Measurements from ENCODE around the gene RNU6-7.

Gene RNU6-7

DNA sequence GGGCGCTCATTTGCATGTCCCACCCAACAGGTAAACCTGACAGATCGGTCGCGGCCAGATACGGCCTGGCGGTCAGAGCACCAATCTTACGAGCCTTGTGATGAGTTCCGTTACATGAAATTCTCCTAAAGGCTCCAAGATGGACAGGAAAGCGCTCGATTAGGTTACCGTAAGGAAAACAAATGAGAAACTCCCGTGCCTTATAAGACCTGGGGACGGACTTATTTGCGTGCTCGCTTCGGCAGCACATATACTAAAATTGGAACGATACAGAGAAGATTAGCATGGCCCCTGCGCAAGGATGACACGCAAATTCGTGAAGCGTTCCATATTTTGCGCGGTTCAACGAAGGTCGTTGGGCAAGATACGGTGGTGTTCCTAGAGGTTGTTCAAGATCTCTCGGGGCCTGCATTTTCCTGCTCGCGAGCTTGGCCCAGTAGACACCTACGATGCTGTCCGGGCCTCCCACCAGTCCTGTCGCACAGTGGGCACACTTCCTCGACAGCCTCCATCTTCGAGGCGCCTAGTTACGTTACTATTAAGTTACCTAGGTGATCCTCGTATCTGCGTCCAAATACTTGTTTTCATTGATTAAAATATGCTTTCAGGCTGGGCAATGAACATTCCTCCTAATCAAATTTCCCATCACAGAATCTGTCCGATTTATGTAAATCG lies at the start of gene RNU6-7:
TSS of gene RNU6-7 (plus strand) at position 230 of the 675 bp plus-strand sequence.
- DNase-seq (ENCODE audit: low read depth, low spot score), result peak; percentile 10

DNA sequence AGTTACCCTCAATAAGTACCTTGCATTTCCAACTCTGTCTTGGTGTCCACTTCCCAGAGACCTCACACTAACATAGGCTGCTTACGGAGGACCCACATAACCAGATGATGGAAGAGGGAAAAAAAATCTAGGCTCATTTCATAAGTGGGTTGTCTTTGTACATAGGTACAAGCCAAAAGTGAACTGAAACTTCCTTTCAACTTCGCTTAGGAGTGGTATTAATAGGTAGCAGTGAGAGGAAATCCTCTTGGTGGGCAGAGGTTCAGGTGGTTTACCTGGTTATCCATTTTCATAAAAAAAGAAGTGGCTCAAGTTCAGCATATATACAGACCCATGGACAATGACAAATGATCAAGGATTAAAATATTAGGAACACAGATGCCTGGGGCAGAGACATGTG lies 35.8 kb upstream of the RNU6-7 start:
- no peak for DNase-seq (ENCODE audit: low read depth, low spot score)

GRCh38 chr14:32166924-32167323 lies 34.9 kb upstream of the RNU6-7 start:
- DNase-seq (ENCODE audit: low read depth, low spot score), result no peak

DNA sequence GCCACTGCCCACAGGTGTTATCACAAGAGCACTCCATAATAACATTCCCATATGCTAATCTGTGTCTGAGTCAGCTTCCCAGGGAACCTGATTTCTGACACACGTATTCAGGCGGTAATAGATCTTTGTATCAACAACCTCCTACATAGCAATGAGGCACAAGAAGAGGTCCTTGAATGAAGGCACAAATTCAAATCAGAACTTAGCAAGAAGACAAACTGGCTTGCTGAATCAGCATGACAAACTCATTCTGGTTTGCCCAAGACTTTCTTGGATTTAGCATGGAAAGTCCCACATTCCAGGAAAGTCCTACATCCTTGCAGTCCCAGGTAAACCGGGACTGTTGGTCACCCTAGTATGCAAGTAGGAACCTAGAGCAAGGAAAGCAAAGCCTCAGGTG lies 33.9 kb upstream of the RNU6-7 start:
- DNase-seq (ENCODE audit: low read depth, low spot score), result no peak

- DNase-seq (ENCODE audit: low read depth, low spot score), result no peak
Measured at GRCh38 chr14:32169191-32169590, 32.7 kb upstream of the RNU6-7 start.

- DNase-seq (ENCODE audit: low read depth, low spot score), result no peak
Measured at GRCh38 chr14:32171469-32171868, 30.4 kb upstream of the RNU6-7 start.

DNA sequence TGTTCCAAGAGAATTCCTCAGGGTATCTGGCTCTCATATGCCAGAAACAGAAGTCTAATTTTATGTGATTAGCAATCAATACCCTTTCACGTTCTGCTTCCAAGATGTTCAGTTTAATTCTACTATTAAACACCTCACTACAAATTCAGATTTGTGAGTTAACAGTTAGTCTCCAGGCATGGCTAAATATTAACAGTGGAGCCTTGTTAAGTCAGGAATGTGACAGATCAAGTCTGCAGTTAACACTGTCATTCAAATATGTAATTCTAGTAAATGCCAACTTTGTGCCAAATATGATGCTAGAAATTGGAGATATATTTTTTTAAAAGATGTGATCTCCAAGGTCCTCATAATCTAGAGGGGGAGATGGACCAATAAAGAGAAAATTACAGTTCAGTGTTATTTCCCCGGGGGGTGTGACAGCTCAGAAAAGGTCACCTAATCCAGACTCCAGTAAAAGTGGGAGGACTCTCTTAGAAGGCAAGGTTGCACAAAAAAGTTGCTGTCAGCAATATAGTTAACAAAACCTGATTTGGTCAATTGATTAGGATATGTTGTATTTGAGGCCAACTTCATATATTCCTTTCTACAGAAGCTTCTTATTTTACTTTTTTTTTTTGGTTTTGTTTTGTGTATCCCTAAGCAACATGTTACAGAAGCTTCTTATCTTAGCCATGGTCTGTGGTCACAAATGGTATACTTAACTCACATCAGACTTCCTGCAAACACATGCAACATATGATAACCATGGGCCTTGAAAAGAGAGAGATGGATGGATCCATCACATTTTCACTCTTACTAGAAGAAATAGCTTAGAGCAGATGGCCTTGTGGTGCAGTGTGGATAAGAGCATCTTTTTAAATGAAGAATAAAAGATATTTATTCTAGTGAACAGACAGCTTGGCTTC lies 18.4 kb upstream of the RNU6-7 start:
- DNase-seq (ENCODE audit: low read depth, low spot score), result no peak

DNA sequence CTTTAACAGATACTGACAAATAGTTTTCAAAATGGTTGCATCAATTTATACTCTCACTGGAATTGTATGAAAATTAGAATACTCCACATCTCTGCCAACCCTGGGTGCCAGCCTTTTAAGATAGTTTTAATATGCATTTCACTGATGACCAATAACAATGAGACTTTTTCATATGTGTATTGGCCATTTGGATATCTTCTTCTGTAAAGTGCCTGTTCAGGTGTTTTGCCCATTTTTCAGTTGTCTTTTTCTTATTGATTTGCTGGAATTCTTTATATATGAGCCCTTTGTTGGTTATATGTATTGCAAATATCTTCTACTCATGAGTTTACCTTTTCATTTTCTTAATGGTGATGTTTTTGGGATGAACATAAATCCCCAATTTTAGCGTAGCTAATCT lies 16.7 kb upstream of the RNU6-7 start:
- no peak for DNase-seq (ENCODE audit: low read depth, low spot score)

DNA sequence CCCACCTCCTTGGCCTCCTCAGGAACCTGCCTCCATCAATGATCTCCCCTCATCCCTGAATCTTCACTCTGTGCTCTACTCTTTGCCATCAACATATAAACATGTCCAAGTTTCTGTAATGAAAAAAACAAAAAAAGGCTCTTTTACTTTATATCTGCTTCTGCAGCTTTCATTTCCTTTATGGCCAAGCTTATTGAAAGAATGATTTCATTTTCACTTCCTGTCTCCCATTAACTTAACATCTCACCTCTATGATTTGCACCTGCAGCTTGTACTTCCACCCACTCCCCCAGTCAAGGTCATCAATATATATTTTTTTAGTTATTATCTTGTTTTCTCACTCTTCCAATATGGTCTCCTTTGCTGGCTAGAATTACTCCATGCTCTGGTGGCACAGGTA lies 15.6 kb upstream of the RNU6-7 start:
- DNase-seq (ENCODE audit: low read depth, low spot score), result no peak

DNA sequence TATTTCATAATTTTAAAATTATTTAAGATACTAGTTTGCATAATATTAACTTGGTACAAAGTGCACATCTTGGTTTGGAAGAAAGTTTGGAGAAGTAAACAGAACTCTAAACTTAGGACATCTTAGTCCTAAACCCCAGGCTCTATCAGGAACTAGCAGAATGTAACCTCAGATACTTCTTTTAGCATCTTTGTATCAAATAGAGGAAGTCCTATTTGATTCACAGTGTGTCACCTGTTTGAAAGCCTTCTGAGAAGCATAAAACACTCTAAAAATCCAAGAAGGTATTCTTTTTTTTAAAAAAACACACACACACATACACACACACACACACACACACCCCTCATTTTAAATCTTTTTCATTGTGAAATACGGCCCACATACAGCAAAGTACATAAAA lies 12.0 kb upstream of the RNU6-7 start:
- DNase-seq (ENCODE audit: low read depth, low spot score), result no peak

DNA sequence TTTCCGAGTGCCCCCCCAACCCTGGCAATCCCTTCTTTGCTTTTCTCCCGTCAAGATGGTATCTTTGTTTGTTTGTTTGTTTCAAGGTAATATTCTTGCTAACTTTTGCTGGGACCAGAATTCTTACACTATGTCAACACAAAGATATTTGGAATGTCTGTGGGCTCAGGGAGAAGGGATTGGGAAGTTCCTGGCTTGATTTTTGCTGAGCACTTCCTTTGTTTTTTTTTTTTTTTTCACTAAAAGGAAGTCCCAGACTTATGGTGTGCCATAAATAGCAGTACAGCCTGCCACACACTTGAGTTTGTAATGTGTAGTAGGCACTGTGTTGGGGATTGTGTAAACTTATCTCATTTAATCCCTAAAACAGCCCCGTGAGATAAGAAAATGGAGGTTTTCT lies 11.2 kb upstream of the RNU6-7 start:
- DNase-seq (ENCODE audit: low read depth, low spot score), result no peak

GRCh38 chr14:32192712-32193373 lies 9.0 kb upstream of the RNU6-7 start:
- DNase-seq (ENCODE audit: low read depth, low spot score), result no peak

DNA sequence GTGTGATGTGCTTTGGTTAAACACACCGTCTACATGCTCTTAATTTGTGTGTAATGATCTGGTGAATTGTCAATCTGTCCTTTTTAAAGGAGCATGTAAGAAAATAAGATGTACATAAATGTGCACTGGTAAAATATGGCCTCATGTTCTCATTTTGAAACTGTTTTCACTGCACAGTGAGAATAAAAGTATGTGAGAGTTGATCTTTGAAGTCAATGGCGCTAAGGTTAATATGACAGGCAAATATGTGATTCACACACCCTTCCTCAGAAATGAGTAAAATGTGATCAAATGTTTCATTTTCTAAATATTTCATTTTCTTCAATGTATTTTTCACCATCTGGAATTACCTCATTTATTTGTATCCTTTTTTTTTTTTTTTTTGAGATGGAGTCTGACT lies 8.3 kb upstream of the RNU6-7 start:
- no peak for DNase-seq (ENCODE audit: low read depth, low spot score)

DNA sequence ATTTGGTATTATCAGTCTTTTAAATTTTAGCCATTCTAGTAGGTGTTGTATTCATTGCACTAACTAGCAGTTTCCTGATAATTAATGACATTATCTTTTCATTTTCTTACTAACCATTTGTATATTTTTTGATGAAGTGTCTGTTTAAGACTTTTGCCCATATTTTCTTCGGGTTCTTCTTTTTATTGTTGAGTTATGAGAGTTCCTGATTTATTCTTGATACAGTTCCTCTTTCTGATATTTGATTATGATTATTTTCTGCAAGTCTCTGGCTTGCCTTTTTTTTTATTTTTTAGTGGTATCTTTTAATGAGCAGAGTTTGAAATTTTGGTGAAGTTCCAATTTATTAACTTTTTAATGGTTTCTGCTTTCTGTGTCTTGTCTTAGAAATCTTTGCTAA lies 6.2 kb upstream of the RNU6-7 start:
- DNase-seq (ENCODE audit: low read depth, low spot score), result no peak

DNA sequence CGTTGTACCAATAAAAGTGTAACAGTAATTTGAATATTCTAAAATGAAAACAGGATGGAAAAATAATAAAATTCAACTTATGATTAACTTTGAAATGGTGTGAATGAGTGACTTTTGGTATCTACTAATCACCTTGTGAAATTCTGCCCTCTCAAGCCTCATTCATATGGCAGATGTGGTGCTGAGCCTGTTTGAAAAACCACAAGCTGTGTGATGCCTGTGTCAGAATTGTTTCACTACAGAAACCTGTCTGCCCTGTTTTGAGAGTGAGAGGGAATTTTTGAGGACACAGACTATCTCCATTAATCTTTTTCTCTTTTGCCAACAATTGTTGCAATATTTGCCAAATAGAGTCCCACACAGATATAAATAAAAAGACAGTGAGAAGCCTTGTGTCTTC lies 3.9 kb upstream of the RNU6-7 start:
- DNase-seq (ENCODE audit: low read depth, low spot score), result no peak

DNA sequence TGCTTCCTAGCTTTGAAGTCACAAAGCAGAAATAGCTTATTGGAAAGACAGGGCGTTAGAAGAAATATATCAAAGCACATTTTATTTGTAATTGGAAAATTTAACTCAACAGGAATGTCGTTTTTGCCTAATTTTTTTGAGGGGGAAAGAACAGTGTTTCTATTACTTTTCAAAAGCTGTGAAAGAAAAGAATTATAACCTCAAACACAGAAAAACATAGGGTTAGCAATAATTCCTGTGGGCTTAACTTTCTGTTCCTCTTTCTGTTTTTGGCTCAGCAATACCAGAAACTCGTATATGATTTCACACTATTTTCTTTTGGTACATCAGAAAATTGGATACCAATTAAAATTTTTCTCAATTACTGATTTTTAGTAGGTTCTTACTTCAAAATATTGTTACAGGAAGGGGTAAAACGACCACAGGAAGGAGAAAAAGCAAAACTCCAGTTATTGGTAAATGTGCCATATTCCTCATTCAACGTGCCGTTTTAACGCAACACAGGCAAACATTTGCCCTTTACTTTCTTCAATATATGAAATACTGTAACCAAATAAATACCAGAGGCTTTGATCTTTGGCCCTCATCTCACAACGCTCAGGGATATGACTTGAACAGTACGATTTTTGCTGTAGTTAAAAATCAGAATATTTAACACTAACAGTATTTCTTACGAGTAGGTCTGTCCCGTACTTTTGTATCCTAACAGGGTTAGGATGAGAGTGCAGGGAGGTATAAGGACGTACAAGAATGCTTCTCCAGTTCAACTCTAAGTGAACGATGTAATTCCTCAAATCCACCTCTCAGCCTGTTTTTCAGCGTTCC lies 1.3 kb upstream of the RNU6-7 start:
- DNase-seq (ENCODE audit: low read depth, low spot score), result no peak

- peak; percentile 28 for DNase-seq (ENCODE audit: low read depth, low spot score)
Measured at GRCh38 chr14:32201193-32201815, 541 bp upstream of the RNU6-7 start.

- DNase-seq (ENCODE audit: low read depth, low spot score), result no peak
Measured at GRCh38 chr14:32202491-32202997, 699 bp downstream of the RNU6-7 start.

GRCh38 chr14:32202998-32203882 lies 1.4 kb downstream of the RNU6-7 start, which contains the start of gene RNU6-8:
TSS of gene RNU6-8 (minus strand) at chr14:32203269.
- peak; percentile 69 for DNase-seq (ENCODE audit: low read depth, low spot score)

- no peak for DNase-seq (ENCODE audit: low read depth, low spot score)
Measured at GRCh38 chr14:32203928-32204357, 2.1 kb downstream of the RNU6-7 start.

Measured in smooth muscle cell of the brain vasculature (primary cell).